Measurements from ENCODE around the gene PLXDC2.

Gene PLXDC2

GRCh38 chr10:20314431-20314830, 498.2 kb downstream of the PLXDC2 start:
- Histone ChIP-seq H3K4me3 (ENCODE audit: low read length) (no peak overlapping the region), H3K27ac (ENCODE audit: low read depth, low read length) (no peak overlapping the region), H3K27me3 (ENCODE audit: control insufficient read depth, insufficient read depth, low read length) (no peaks in the 10 kb centered on the region), H3K9ac (ENCODE audit: low read length) (no peak overlapping the region), H3K4me1 (ENCODE audit: control insufficient read depth, insufficient read depth, low read length) (no peaks in the 10 kb centered on the region), H3K36me3 (ENCODE audit: control insufficient read depth, insufficient read depth, low read length) (no peaks in the 10 kb centered on the region)

DNA sequence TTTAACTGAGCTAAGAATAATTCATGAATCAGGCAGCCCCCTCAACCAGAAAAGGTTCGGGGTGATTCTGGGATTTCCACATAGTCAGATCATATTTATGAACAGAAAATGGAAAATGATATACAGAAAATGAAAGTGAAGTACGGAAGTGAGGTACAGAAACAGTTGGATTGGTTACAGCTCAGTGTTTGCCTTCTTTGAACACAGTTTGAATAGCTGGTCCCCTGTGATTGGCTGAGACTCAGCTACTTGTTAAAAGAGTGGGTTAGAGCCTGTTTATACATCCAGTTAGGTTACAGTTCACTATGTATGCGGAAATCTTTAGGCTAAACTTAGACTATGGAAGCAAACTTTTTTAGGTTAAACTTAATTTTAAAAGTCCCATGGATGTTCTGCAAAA, 511.7 kb downstream of the PLXDC2 start:
- H3K36me3 ChIP-seq (ENCODE audit: control insufficient read depth, insufficient read depth, low read length) = no peaks in the 10 kb centered on the region
- no peak overlapping the region for H3K27ac ChIP-seq (ENCODE audit: low read depth, low read length)
- H3K27me3 ChIP-seq (ENCODE audit: control insufficient read depth, insufficient read depth, low read length) = no peaks in the 10 kb centered on the region
- no peaks in the 10 kb centered on the region for H3K4me1 ChIP-seq (ENCODE audit: control insufficient read depth, insufficient read depth, low read length)
- H3K9ac ChIP-seq (ENCODE audit: low read length) = no peak overlapping the region
- no peak overlapping the region for H3K4me3 ChIP-seq (ENCODE audit: low read length)

DNA sequence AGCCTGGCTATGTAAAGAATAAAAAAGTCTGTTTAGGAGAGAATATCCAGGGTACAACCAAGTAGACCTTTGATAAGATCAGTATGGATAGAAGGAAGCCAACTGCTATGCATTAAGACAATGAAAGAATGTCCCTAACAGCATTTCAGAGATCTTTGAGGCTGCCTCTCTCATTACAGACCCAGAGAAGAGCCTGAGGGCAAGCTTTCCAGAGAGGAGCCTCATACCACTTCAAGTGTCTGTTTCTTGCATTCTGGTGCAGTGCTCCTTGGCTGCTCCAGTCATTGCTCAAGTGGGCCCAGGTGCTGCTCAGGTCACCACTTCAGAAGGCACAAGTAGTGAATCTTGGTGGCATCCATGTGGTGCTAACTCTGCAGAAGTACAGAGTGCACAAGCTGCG, 514.0 kb downstream of the PLXDC2 start:
- Histone ChIP-seq H3K27me3 (ENCODE audit: control insufficient read depth, insufficient read depth, low read length) (no peaks in the 10 kb centered on the region), H3K27ac (ENCODE audit: low read depth, low read length) (no peak overlapping the region), H3K36me3 (ENCODE audit: control insufficient read depth, insufficient read depth, low read length) (no peaks in the 10 kb centered on the region), H3K9ac (ENCODE audit: low read length) (no peak overlapping the region), H3K4me3 (ENCODE audit: low read length) (no peak overlapping the region), H3K4me1 (ENCODE audit: control insufficient read depth, insufficient read depth, low read length) (no peaks in the 10 kb centered on the region)

DNA sequence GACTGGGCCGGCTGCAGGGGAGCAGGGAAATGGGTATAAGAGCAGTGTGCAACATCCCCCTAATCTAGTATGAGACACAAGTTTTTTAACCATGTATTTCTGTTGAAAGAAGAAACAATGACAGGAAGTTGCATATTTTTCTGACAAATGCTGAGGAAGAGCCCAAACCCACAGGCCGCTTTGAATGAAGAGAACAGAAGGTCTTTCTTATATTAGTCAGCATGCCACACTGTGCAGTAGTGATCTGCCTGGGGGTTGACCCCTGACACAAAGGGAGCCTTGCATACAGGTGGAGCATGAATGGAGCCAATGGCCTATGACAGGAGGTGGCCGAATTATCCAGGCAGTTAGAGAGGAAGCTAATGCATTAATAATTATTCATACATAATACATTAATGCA, 518.3 kb downstream of the PLXDC2 start:
- no peaks in the 10 kb centered on the region for H3K27me3 ChIP-seq (ENCODE audit: control insufficient read depth, insufficient read depth, low read length)
- no peaks in the 10 kb centered on the region for H3K4me1 ChIP-seq (ENCODE audit: control insufficient read depth, insufficient read depth, low read length)
- H3K36me3 ChIP-seq (ENCODE audit: control insufficient read depth, insufficient read depth, low read length) = no peaks in the 10 kb centered on the region
- no peak overlapping the region for H3K9ac ChIP-seq (ENCODE audit: low read length)
- no peak overlapping the region for H3K4me3 ChIP-seq (ENCODE audit: low read length)
- no peak overlapping the region for H3K27ac ChIP-seq (ENCODE audit: low read depth, low read length)

Measured in rectal smooth muscle tissue (tissue), 1 donor.